ENCODE results near the gene CC2D1B.

DNA sequence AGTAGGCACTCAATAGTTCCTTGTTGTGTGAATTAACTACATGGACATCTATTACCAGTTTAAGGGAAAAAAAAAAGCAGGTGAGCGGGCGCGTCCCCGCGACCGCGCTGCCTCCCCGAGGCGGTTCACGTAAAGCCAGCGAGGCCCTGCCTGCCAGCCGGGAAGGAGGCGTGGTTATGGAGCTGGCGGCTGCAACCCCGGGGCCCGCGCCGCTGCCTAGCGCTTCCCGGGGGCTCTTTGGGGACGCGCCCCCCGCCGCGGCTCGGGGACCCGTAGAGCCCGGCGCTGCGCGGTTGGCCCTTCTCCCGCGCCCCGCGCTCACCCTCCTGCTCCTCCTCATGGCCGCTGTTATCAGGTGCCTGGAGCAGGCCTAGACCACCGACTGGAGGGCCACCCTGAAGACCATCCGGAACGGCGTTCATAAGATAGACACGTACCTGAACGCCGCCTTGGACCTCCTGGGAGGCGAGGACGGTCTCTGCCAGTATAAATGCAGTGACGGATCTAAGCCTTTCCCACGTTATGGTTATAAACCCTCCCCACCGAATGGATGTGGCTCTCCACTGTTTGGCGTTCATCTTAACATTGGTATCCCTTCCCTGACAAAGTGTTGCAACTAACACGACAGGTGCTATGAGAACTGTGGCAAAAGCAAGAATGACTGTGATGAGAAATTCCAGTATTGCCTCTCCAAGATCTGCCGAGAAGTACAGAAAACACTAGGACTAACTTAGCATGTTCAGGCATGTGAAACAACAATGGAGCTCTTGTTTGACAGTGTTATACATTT is 2.6 kb upstream of the CC2D1B start:
- TF ChIP-seq CTCF (IDR thresholded peaks at IDR 0.05; ENCODE audit: low read depth, low read length): no peak
- TF ChIP-seq, protein P1, sequence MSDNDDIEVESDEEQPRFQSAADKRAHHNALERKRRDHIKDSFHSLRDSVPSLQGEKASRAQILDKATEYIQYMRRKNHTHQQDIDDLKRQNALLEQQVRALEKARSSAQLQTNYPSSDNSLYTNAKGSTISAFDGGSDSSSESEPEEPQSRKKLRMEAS (IDR thresholded peaks at IDR 0.05; ENCODE audit: low read depth, low read length): no peak
- no peak for TF ChIP-seq POLR2A (IDR thresholded peaks at IDR 0.05; ENCODE audit: extremely low read depth, insufficient read length)
- no peak for TF ChIP-seq MYC (IDR thresholded peaks at IDR 0.05; ENCODE audit: low read depth, low read length)

Measured in NB4 (cell line).